Activated CD8-positive, alpha-beta memory T cell treated with anti-CD3 and anti-CD28 coated beads, Interleukin-2, amount 50 U/mL, for 24 hours (primary cell): ENCODE data around the gene OR2A42.
"Not testable (repeated sequence)": the region's sequence is repeated elsewhere in the genome, so short reads cannot be mapped to it uniquely, and the experiment has no call there.

Experiments used
- DNase-seq: peaks from one replicate; pipeline ENCODE4 v3.0.0-alpha.2; 2020; ENCODE audit errors: extremely low read depth

Gene OR2A42

DNA sequence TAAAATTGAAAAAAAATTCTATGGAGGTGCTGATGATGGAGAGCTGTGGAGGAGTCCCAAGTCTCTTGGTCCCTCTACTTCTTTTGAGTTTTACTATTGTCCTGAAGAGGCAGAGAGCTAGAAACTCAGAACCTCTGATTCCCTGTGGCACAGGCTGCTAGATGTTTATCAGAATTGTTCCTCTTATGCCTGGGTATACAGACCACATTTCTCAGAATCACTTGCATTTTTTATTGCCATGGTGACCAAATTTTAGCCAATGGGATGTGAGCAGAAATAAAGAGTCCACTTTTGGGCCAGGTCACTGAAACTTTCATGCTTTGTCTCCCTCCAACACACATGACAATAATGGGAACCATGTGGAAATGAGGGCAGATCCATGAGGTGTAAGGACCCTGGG, 15.7 kb downstream of the OR2A42 start:
- DNase-seq = not testable (repeated sequence)

DNA sequence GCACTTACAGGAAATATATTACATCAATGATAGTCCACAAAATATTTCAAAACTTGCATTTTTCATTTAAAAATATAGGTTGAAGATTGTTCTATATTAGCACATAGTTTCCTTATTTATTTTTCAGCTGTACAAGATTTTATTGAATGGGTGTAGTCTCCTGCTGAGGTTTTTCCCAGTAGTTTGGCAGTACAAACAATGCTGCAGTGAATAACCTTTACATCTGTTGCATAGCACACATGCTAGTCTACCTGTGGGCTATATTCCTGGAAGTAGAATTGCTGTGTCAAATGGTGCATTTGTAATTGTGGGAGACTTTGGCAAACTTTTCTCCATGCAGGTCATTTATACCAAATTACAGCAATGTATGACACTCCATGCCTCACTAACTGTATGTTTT, 18.9 kb downstream of the OR2A42 start:
- not testable (repeated sequence) for DNase-seq

GRCh38 chr7:144219149-144219548, 20.3 kb downstream of the OR2A42 start:
- DNase-seq = not testable (repeated sequence)

DNA sequence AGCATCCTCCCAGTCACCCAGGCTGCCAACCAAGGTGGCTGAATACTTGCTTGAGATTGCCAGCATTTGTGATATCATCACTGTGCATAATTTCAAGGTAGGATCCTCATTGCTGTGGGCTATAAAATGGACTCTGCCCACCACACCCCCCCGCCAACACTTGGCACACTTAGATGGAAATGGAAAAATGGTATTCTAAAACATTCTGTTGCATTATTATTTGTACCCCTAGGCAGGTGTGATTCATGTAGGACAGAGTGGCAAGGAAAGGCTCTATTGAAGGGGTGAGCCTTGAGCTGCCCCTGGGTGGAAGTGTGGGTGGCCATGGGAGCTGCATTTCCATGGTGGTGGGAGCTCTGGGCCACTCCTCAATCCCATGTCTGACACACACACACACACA, 20.8 kb downstream of the OR2A42 start:
- DNase-seq = not testable (repeated sequence)

- DNase-seq = not testable (repeated sequence)
Observed at GRCh38 chr7:144217200-144217599, 22.2 kb downstream of the OR2A42 start.

DNA sequence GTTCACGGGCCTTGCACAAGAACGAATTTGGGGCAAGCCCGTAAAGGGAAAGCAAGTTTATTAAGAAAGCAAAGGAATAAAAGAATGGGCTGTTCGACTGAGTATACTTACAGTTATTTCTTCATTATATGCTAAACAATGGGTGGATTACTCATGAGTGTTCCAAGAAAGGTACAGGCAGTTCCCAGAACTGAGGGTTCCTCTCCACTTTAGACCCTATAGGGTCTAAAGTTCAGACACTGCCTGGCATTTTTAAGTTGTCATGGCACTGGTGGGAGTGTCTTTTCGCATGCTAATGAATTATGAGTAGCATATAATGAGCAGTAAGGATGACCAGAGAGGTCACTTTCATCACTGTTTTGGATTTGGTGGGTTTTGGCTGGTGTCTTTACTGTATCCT, 34.1 kb downstream of the OR2A42 start:
- not testable (repeated sequence) for DNase-seq

- DNase-seq = not testable (repeated sequence)
Observed at GRCh38 chr7:144203086-144203485, 36.3 kb downstream of the OR2A42 start.

DNA sequence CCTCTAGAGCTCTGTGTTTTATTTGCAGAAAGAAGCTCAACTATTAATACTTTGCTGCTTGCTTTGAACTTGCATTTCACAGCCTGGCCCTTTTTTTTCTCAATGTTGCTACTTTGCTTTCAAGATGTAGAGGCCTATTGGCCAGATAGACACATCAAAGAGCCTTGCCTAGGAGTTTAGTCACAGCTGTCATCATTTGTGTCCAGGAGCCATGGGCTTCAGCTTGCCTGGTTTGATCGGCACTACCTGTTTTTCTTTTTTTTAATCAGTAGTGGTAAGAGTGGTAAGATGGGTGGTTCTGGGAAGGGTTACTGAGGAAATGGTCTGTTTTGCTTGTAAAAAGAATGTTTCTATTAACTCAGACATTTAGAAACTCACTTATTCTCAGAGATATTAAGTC, 37.4 kb downstream of the OR2A42 start:
- not testable (repeated sequence) for DNase-seq

GRCh38 chr7:144198934-144199333, 40.5 kb downstream of the OR2A42 start:
- not testable (repeated sequence) for DNase-seq

DNA sequence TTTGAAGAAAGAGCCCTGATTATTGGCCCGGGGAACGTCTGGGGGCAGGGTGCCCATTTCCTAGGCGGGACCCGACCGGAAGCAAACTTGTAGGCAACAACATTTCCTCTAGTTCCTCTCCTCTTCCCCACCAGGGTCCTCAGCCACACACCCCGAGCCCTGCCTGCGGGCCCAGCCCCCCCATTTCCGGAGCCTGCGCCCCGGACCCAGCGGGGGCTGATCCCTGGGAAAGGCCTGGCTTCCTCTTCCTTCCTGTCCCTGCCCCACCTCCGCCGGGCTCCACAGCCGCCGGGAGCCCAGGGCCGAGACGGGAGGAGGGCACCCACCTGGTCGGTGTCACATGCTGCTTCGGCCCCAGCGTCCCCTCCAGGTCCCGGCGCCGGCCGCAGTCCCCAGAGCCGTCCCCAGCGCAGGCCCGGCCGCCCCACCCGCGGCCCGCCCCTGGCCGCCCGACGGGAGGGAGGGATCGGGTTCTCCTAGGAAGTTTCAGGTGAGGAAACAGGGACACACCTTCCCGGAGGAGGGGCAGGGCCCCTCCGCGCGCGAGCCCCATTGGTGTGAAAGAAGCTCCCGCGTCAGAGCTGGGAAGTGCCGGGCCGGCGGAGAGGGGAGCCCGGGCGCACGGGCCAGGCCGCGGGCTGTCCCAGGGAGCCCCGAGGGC, 44.1 kb downstream of the OR2A42 start, which contains the start of gene ARHGEF35:
TSS of gene ARHGEF35 (minus strand) at position 622 of the 661 bp plus-strand sequence. CDS start 7,450 bp downstream, outside the sequence.
- not testable (repeated sequence) for DNase-seq

DNA sequence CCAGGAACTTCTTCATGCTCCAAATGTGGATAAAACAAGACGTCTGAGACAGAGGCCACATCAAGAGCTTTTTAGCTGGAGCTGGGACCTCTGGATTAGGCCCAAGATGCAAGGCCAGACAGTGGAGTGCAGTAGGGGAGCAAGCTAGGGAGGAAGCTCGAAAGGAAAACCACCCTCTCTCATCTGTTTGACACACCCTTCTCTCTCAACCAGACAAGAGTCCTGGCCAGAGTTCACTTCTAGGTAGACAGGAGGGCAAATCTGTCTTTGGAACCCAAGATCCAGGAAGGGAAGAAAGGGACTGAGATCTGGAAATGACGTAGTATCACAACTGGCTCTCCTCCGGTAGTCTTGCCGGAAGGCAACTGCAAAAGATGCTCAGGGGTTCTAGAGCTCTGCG, 45.0 kb downstream of the OR2A42 start:
- not testable (repeated sequence) for DNase-seq

GRCh38 chr7:144193782-144194181, 45.6 kb downstream of the OR2A42 start:
- DNase-seq = not testable (repeated sequence)

GRCh38 chr7:144188578-144189171, 50.7 kb downstream of the OR2A42 start:
- not testable (repeated sequence) for DNase-seq

GRCh38 chr7:144187848-144188247, 51.6 kb downstream of the OR2A42 start:
- DNase-seq = not testable (repeated sequence)

DNA sequence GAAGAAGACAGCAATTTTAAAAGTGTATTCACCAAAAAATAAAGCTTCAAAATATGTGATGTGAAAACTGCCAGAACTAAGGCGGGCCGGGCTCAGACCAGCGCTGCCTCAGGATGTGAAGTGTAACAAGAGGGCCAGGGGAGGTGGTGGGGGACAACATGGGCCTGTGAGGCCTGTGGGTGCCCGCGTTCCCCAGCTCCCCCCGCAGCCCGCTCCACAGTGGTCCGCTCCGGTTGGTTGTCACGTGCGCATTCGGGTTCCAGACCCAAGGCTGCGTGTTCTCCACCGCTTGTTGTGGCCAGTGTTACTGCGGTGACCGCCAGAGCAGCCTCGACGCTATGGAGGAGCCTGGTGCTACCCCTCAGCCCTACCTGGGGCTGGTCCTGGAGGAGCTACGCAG, 56.2 kb downstream of the OR2A42 start, which contains the start of gene CTAGE4:
TSS of gene CTAGE4 (plus strand) at position 301 of the 400 bp plus-strand sequence. CDS start at position 339, 38 bp downstream.
- DNase-seq = not testable (repeated sequence)

DNA sequence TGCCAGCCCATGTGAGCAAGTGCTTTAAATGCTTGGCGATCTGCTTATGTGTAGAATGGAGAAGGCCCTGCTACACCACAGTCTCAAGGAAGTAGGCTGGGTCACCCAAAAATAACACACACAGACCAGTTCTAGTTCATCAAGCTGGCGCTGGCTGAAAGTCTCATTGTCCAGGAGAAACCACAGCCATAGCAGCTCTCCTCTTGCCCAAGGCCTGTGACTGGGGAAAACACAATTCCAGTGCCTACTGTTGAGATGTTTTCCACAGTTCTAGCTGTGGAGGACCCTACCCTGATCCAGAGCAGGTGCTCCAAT, 60.3 kb downstream of the OR2A42 start:
- not testable (repeated sequence) for DNase-seq

DNA sequence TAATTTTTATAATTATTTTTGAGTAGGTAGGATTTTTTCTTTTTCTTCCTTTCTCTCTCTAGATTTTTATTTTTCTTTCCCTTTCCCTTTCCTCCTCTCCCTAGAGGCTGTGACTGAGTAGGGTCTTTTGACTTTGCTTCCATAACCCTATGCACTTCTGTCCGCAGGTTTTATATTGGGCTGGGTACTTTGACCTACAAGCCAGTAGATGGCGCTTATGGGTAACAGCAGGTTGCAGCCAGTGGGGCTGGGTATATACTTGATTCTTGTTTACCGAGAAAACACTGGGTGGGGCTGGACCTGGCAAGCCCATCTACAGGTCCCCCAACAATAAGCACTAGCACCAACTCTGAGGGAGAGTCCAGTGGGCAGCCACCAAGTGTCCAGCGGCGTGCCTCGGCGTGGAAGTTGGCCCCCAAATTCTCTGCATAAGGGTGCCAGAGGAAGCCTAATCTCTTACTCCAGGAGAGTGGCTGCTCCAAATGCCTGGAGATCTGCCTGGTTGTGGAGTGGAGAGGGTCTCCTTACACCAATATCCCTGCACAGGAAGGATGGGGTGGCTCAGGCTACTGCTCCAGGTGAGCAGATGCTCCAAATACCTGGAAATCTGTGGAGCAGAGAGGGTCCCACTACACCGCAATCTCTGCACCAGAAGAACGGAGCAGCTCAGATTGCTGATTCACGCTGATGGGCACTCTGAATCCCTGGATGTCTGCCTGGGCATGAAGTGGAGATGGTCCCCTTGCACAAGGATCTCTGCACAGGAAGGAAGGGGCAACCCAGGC, 60.8 kb downstream of the OR2A42 start:
- DNase-seq = not testable (repeated sequence)
